HG02852 (cell line): ENCODE data around the gene CRIM1.

ENCODE experiments used
- ATAC-seq: cut with Tn5 transposase; IDR thresholded peaks from one replicate; pipeline ENCODE4 v1.9.1; 2021; ENCODE audit warnings: mild to moderate bottlenecking, moderate library complexity; ENCODE audit not compliant: unreplicated experiment

The CRIM1 gene

DNA sequence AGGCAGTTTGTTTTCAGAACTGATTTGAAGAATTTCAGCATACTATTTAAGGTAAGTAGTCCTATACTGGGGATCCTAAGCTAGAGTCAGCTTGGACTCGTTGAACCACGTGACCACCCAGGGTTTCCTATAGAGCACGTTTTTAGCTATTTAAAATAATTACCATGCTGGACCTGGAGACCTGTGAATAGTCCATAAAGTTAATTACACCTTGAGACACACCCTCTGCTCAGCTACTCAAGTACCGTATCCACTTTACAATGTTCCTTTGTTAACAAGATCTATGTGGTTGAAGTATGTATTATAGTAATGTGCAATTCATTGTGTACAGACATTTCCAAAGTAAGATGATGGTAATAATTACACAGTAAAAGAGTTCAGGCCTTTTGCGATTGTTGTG is 67.6 kb downstream of the CRIM1 start:
- ATAC-seq = no peak

DNA sequence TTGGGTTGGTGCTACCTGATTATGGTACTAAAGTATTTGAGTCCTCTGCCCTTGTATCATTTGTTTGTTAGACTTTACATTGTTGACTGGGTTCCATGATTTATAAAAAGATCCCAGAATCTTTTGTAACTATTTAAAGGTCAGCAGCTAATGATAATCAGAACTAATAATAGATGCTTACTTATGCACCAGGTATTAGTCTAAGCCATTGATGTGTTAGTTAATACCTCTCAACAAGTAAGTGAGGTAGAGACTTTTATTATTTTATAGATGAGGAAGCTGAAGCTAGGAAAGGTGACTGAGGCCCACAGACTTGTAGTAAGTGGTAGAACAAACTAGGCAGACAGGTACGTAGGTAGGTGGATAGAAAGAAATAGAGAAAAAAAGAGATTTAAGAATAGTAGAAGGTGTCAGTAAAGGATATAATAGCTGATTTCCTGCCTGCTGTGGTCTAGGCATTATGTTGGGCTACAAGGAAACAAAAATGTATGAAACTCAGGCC is 68.1 kb downstream of the CRIM1 start:
- ATAC-seq = no peak

DNA sequence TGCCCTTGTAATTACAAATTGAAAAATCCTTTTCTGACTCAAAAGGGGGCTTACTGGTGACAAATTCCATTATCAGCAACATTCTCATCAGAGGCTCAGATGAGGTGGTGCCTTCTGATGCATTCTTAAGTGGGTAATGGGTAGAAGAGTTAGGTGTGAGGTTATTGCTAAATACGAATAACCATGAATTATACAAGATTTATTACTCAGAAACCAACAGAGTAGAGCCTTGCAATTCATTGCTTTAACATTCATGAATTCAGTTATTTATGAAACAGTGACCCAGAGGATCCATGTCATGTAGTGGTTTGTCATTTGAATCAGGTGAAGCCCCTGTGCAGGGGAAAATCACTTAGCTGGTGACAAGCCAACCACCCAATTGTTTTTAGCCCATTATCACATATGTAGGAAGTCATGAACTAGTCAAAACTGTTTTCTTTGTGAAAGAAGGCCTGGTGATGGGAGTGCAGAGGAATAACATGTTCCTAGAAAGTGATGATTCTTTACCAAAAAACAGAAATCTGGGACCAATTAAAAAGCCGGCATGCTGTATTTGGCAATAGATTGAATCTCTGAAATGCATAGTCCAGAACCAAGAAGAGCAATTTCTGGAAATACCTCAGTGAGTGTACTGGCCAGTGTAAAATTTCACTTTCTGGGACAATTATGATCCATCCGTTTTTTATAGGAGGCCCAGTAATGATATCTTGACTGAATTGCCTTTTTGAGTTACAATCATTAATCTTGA is 70.2 kb downstream of the CRIM1 start:
- no peak for ATAC-seq

DNA sequence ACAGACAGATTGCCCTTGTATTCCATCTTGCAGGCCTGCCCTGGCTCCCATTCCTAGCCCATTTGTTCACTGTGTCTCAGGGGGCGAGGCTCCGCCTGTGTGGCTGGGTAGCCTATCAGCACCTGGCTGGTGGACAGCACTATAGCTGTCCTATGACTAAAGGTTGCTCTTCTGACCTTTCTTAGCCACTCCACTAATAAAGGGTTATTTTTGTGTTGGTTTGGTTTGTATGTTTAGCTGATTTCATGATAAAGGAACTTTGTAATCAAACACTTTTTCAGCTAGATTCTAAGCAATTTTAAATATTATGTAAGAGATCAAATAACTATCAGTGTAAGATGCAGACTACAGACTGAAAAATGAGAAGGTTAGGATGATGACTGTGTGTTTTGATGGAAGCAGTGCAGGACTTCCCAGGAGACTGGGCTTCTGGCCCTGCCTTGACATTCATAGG is 72.2 kb downstream of the CRIM1 start:
- ATAC-seq = no peak

DNA sequence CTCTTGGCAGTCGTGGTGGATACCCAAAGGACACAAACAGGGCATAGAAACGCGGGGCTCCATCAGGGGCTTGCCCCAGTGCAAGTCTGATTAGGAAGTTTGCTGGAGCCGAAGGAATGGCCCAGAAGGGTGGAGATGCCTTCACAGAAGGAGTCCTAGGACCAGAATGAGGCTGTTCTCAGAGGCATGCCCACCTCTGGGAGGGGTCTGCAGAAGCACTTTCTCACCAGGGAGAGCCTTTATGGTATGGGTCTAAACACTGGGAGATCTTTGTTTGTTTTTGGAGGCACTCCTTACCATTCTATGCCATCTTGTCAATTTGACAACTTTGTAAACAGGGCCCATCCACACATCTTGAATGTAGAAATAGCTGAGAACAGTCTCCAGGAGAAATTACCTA is 75.0 kb downstream of the CRIM1 start:
- ATAC-seq = no peak

DNA sequence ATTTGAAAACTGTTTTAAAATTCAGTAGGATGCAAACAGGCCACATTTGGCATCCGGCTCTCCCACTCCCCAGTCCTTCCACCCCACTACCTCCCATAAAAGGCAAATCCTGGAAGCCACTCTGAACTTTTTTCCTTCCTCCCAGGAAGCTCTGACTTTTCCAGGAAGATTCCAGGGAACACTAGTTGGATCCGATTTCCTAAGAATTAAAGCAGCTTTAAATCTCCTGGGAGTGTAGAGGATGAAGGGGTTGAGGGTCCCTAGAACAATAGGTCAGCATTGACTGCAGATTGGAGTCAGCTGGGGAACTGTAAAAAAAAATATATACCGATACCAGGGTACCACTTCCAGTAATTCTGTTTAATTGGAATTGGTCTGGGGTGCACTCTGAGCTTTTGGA is 76.9 kb downstream of the CRIM1 start:
- ATAC-seq = no peak

DNA sequence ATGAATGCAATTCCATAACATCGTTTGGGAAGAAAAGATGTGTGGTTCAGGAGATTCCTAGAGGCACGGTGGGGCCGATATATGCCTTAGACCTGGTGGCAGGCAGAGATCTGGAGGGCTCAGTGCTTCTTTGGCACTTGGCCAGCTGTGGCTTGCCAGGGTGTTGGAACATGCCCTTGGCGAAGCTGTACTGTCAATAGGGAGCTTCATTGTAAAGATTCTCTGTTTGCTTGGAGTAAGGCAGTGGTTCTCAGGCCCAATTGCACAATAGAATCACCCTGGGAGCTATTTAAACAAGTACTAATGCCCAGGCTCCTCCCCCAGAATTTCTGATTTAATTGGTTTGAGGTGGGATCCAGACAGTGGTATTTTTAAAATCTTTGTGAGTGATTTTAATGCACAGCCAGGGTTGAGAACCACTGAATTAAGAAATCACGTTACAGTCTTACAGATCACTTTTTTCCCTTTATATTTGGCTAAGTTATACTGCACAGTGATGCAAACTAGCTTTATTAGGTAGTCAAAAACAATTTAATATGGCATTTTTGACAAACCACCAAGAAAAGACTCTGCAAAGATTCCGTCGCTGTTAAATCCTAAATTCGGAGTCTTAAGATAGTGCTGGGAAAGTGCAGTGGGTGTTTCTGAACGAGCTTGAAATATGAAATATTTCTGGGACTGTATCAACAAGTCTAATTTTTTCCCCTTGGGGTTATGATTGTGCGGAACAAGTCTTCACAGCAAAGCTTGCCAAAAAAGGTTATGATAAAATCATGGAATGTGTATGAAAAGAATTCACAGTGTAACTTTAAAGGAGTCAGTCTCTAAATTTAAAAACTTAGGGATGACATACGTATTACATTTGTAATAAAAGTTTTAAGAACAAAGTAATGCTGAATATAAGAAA is 78.0 kb downstream of the CRIM1 start:
- no peak for ATAC-seq

DNA sequence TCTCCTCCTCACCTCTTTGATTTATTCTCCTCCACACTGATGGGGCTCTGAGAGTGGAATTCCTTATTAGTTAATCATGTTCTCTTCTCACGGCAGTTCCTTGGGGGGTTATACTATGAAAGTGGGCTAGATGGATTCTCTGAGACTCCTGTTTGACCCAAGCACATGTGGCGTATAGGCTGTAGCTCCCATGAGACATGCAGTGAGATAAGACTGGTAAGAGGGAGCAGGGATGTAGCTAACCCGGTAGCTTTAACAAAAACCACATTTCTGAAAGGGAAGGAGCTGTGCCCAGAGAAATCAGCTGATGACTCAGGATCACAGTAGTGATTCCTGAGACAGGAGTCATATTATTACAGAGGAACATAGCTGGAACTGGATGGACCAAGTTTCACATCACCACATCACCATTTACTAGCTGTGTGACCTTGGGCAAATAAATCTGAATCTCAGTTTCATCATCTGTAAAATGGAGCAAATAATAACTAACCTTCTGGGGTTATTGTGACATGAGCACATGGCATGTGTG is 82.9 kb downstream of the CRIM1 start:
- ATAC-seq = no peak

DNA sequence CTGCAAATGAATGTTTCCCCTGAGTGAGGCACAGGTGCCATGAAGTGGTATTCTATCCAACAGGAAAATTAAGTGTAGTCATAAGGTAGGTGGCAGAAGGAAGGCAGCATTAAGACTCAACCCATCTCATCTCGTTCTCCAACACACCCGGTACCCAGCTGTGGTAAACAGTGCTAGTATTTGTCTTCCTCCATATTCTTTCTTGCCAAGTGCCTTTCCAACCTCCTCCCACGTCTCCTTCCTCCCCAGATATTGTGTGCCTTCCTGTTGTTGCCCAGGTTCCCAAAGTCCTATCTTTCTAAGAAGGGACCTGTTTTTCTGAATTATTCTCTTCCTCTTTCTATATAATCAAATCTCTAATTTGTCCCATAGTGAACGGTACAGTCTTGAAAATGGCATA is 83.5 kb downstream of the CRIM1 start:
- ATAC-seq = no peak

DNA sequence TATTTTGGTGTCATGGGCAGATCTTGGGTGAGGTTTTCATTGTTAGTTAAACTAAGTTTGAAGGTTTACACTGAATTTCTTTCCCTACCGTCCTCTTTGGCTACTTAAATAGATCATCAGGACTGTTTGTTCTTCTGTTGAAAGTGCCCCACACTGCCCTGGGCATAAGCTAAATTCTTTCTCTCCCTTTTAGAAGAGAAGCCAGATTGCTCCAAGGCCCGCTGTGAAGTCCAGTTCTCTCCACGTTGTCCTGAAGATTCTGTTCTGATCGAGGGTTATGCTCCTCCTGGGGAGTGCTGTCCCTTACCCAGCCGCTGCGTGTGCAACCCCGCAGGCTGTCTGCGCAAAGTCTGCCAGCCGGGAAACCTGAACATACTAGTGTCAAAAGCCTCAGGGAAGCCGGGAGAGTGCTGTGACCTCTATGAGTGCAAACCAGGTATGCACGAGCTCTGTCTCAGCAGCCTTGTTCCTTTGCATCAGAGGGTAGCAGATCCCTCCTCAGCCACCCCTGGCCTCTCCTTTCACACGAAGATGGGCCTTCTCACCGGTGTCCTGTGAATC is 85.6 kb downstream of the CRIM1 start:
- no peak for ATAC-seq

DNA sequence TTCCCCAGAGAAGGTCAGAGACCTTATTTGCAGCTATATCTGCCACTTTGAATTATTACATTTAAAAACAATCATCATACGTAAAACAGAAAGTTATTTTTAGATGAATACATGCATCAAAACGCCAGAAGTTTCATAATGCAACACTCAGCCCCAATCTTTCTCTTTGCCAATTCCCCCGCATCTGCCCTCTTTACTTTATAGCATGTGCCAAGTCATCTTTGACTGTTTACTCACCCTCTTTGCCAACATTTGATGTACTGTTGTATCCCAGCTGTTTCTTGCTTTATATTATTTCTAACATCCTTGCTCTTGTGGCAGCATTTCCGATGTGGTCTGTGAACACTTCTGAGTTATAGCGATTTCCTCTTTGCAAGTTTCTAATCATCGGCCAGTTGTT is 86.2 kb downstream of the CRIM1 start:
- ATAC-seq = no peak

DNA sequence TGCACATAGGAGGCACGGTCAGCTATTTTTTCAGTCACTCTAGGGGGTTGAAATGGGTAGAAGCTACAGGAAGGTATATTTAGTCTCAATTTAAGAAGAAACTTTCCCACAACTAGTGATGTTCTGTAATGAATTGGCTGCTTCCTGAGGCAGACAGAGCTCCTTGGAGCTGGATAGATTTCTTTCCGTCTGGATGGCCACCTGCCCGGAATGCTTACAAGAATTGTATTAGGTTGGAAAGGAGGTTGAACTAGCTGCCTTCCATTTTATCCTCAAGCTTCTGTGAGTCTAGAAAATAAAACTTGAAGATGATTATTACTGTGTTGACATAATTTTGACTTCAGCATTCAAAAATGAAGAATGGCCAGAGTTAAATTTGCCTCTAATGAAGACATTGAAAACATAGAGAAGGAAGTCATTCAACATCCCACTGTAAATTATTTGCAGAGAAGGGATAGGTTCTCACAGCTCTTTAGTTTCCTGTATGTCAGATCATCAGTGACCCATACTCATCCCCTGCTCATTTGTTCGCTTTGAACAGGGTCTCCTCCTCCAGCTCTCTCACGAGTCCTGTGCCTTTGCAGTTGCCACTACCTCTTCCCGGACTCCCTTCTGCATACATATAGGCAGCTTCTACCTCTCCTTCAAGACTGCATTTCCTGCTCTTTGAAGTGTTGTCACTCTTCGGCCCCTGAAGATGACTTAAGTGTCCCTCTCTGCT is 88.8 kb downstream of the CRIM1 start:
- no peak for ATAC-seq

DNA sequence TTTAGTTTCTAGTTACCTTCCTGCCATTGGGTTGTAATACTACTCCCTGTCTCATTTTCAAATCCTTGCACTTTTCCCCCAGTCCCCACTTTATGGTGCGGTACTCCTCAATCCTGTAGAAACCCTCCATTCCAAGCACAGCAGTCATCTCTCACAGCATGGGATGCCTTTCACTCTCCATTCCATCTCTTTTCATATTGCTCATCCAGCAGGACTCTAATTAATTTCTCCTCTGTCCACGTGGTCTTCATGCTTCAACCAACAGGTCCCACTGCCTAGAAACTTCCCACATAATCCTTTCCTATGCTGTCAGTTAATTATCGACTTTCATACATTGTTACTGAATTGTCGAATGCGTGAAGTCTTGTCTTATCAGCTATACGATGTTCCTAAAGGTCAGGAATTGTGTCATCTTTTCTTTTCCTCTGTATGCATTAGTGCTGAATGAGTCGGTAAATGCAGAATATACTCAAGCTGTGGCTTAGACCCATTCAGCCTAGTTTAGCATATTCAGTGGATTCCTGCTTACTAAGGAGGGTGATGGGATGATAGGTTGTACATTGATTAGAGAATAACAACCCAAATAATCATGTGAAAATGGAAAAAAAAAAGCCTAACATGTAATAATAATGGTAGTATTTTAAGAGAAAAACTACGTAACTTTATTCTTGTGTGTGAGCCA is 89.7 kb downstream of the CRIM1 start:
- no peak for ATAC-seq

DNA sequence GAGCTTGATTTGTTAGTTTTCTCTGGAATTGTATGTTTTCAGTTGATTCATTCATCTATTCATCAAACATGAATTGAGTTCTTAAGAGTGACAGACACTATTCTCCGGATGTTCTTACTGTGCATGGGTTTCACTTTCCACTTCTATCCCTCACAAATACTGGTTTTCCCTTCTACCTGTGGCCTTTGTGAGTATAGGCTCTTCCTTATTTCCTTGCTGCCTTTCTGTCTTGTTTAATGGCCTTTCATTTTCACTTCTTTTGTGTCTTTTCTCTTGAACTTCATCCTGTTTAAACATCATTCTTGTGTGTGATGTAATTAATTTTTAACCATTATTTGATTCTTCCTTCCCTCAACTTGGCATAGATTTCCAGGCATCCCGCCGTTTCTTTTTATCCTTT is 90.7 kb downstream of the CRIM1 start:
- ATAC-seq = no peak

DNA sequence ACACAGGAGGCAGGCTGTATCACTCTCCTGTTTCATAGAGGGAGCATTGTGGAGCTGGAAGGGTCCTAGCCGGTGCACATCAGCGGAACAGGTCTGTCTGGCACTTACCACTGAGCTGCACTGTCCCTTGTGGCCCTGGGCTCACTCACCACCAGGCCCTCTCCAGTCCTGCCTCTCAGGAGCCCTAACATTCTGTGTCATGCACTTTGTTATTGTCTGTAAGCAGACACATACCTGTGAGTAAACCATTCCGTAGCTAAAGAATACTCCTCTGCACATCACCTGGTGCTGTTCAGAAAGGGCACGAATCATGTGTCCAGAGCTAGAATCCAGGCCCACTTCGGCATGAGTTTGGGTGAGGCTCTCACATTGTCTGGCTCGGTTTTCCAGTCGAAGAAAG is 93.6 kb downstream of the CRIM1 start:
- no peak for ATAC-seq

DNA sequence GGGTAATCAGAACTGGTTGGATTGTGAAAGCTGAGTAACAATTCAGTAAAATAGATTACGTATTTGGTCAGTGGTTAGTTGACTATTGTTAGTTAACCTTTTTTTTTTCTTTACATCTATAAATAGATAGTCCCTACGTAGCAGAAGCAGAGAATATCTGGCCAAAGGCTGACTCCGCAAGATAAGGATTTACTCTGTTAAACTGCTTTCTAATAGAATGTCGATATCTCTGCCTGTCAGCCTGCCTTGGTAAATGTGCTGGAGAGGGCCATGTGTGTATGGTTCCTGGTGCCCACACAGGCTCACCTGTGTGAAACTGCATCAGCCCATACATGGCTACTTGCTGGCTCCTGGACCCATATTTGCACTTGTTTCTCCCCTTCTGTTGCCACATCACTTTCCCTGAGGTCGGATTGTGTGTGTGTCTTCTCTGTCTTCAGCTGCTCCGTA is 94.4 kb downstream of the CRIM1 start:
- no peak for ATAC-seq

DNA sequence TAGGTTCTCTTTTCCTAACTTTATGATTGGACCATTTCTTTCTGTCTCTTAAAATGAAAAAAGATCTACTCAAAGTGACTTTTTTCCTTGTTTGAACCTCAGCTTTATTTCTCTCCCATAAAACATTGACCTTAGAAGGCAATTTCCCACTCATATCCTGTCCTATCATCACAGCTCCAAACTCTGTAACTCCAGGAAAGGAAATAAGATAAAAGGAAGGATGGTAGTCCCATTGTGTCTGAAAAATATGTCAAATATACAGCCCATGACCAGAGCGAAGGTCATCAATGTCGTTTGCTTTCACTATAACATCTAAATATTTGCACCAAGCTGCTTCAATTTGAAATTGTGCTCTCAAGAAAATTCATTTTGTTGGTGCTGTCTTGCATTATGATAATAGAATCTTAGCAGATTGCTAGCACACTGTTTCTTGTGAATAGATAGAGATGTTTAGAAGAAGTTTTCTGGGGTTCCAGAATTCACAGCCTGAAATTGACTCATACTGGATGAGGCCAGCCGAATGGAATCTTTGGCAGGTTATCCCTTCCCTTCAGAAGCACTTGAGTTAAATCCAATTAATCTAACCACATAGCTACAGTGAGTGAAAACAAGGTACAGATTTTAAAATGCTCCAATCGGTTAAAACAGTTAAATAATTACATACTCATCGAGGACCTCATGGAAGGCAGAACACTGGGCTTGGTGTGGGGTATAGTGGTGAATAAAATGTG is 95.1 kb downstream of the CRIM1 start:
- no peak for ATAC-seq

DNA sequence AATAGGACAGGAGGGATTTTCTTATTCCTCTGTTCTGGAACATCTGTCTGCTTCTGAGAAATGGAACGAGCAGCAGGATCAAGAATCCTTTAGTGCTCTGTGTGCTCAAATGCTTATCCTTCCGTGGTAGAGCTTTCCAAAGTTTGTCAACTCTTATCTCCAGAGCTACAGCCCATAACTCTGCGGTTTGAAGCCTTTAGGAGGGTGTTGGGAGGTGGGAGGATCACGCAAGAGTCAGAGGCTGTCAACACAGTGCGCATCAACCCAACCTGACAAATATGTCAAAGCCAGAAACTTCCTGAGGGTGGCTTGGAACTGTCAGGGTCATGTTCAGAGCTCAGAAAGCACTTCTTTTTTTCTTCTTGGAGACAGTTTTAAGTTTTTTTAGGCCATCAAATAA is 95.9 kb downstream of the CRIM1 start:
- no peak for ATAC-seq

DNA sequence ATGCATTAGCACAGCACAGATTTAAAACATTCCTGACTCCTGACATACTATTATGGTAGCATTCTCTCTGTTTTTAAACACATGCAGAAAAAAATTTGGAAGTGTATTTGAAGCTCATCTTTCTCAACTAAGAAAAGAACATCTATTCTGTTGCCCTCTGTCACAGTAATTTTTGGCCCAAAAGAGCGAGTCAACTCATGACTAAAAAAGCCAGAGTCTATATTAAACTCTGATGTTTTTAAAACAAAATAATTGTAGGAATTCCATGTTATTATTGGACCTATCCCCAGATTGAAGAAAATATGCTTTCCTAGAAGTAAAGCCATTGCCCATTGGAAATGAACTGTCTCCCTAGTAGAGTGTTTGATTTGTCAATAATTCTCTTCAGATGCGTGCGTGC is 96.7 kb downstream of the CRIM1 start:
- no peak for ATAC-seq
